GM19438 (cell line): ENCODE data around the gene SLC8A2.
"Not testable (repeated sequence)": the region's sequence is repeated elsewhere in the genome, so short reads cannot be mapped to it uniquely, and the experiment has no call there.

Source experiments
- ATAC-seq: cut with Tn5 transposase; IDR thresholded peaks from one replicate; pipeline ENCODE4 v1.9.1; 2021; ENCODE audit warnings: low read depth; ENCODE audit not compliant: unreplicated experiment

SLC8A2 gene

GRCh38 chr19:47490031-47490430 lies 18.3 kb upstream of the SLC8A2 start:
- ATAC-seq, result no peak

DNA sequence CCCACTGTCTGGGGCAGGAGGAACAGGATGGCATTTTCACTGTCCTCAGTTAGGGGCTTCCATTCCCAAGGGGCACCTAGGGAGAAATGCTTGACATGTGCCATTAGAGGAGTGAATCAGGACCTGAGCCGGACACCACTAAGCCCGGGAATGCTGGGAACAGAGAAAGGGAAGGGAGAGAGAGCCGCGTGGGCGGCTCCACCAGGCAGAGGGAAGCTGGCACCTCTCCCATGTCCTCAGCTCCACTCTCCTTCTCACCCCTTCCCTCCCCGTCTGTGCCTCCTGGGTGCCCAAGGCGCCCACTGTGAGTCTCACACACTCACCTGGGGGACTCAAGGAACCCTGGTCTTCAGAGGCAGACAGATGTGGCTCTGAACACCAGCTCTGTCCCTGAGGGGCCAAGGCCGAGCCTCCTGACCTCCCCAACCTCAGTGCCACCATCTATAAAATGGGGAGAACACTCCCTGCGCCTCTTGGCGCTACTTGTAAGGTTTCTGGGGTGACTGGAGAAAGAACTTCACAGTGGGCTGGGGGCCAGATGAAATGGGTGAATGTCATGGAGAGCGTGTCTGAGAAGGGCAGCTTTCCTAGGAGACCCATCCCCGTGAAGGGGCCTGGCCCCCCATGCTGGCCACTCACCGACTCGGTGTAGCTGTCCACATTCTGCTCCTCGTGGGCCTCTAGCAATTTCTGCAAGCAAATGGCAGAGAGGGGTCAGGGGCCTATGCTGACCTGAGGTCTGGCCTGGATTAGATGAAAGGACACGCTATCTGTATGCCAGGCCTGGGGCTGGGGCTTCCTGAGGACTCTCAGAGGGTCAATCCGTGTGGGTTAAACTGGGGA lies 17.6 kb upstream of the SLC8A2 start:
- no peak for ATAC-seq

- no peak for ATAC-seq
These were observed 16.1 kb upstream of the SLC8A2 start for GRCh38 chr19:47487551-47488515.

GRCh38 chr19:47486900-47487299 lies 15.2 kb upstream of the SLC8A2 start:
- ATAC-seq, result no peak

GRCh38 chr19:47486220-47486619 lies 14.5 kb upstream of the SLC8A2 start:
- ATAC-seq, result not testable (repeated sequence)

GRCh38 chr19:47485210-47485609 lies 13.5 kb upstream of the SLC8A2 start:
- ATAC-seq, result no peak

GRCh38 chr19:47483800-47484690 lies 12.4 kb upstream of the SLC8A2 start, which contains the start of gene KPTN:
Gene KPTN, minus strand, starts transcription at chr19:47484219. Its CDS starts 59 bp downstream, at chr19:47484160.
- ATAC-seq, result peak; percentile 53

- ATAC-seq, result no peak
These were observed 11.5 kb upstream of the SLC8A2 start for GRCh38 chr19:47483200-47483599.

DNA sequence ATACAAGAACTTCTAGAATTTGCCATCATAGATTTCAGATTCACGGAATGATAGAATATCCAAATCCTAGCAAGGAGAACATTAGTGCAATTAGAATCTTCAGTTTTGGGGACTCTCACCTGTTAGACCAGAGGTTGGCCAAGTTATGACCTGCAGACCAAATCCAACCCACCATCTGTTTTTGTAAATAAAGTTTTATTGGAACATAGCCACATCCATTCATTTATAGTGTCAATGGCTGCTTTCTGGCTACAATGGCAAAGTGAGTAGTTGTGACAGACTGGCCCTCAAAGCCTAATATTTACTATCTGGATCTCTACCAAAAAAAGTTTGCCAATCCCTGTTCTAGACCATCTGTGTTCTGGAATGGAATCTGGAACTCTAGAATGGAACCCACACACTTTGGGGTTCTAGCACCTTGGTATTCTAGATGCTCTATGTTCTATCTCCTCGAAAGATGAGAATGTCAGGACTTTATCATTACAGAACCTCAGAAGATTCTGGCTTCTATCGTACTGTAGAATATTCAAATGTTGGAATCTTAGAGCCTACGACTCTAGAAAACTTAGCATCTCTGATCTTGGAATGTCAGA lies 9.9 kb upstream of the SLC8A2 start:
- ATAC-seq, result no peak

GRCh38 chr19:47480658-47481057 lies 9.0 kb upstream of the SLC8A2 start:
- no peak for ATAC-seq

GRCh38 chr19:47479701-47480503 lies 8.2 kb upstream of the SLC8A2 start:
- no peak for ATAC-seq

DNA sequence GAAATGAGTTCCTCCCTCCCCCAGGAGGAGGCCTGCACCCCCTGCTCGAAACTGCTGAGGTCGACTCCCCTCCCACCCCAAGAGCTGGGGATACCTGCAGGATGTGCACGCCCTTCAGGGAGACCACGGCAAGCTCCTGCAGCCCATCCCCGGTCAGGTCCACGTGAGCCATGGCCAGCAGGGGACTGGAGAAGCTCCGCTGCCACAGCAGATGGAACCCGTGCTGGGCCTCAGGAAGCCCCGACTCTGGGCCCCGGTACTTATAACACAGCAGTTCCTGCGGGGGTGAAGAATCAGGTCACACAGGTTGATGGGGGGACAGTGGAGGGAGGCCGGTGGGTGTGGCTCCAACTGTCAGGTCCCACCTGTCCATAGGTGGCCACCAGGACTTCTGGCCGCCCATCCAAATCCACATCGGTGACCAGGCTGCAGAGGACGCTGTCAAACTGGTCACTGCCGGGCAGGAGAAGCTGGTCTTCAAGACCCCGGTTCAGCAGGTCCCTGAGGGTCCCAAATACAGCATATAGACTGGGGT lies 4.8 kb upstream of the SLC8A2 start:
- no peak for ATAC-seq

GRCh38 chr19:47475465-47475864 lies 3.8 kb upstream of the SLC8A2 start:
- no peak for ATAC-seq

DNA sequence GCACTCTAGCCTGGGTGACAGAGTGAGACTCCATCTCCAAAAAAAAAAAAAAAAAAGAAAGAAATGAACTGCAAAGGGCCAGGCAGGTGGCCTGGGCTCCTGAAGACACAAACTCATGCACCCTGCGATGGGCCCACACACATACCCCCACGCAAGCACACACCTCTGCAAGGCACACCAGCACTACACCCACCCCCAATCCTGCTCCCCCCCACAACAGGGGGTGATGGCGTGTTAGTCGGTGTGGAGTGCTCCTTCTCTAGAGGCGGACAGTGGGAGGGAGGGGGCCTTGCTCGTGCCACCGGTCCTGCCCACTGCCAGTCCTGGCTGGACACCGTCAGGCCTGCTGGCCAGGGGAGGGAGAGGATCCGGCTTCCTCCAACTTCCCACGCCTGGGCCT lies 1.6 kb upstream of the SLC8A2 start:
- ATAC-seq, result no peak

GRCh38 chr19:47471381-47471732 lies 336 bp downstream of the SLC8A2 start:
- ATAC-seq, result no peak

GRCh38 chr19:47470447-47471195 lies 1.1 kb downstream of the SLC8A2 start:
- ATAC-seq, result no peak

DNA sequence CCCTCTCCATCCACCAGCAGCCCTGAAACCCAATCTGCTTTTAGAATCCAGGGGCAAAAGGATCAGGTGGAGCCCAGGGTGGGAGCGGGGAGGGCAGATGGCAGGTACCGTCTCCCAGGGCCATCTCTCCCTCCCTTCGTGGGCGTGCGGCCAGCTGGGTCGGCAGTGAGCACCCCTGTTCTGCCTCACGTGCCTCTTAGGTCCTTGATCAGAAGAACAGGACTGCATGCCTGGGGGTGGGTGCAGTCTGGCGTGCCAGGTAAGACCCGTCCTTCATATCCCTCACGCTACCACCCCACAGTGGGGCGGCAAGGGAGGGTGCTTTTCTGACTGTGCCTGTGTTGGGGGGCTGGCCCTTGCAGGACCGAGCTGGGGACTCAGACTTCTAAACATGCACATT lies 2.0 kb downstream of the SLC8A2 start:
- no peak for ATAC-seq

GRCh38 chr19:47469363-47469700 lies 2.4 kb downstream of the SLC8A2 start:
- no peak for ATAC-seq
